ENCODE data around the gene SHPK.

The SHPK gene, protein sequence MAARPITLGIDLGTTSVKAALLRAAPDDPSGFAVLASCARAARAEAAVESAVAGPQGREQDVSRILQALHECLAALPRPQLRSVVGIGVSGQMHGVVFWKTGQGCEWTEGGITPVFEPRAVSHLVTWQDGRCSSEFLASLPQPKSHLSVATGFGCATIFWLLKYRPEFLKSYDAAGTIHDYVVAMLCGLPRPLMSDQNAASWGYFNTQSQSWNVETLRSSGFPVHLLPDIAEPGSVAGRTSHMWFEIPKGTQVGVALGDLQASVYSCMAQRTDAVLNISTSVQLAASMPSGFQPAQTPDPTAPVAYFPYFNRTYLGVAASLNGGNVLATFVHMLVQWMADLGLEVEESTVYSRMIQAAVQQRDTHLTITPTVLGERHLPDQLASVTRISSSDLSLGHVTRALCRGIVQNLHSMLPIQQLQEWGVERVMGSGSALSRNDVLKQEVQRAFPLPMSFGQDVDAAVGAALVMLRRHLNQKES

GRCh38 chr17:3636154-3636907 is at the start of gene SHPK, which contains the start of gene CTNS:
TSS of gene SHPK (minus strand) at chr17:3636250. CDS start at chr17:3636219, 31 bp downstream.
TSS of gene CTNS (plus strand) at chr17:3636760. CDS start at chr17:3640207, 3,447 bp downstream.
- DNase-seq (ENCODE audit: low read depth in 2 of 2) = peak; percentile 90 to 92

DNA sequence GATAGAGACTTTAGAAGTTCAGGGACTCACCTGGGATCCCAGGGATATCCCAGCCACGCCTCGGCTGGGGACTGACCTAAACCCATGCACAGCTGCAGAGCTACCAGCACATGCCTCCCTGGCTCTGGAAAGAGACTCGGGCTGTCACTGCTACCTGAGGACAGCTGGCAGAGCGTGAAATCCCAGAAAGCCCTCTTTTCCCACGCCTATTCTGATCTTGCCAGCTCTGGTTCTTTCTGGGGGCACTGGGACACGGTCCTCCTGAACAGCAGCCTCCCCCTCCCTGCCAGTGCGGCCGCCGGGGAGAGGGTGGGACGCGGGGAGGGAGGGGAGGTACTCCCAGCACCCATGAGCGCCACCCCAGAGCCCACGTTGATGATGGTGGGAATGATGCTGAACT is 49.1 kb upstream of the SHPK start:
- DNase-seq (ENCODE audit: low read depth in 2 of 2) = no peak

GRCh38 chr17:3683054-3683511 is 47.0 kb upstream of the SHPK start:
- DNase-seq (ENCODE audit: low read depth in 2 of 2) = peak in 1 of 2 experiments; percentile 43

- DNase-seq (ENCODE audit: low read depth in 2 of 2) = no peak
Measured at GRCh38 chr17:3682033-3682432, 46.0 kb upstream of the SHPK start.

- DNase-seq (ENCODE audit: low read depth in 2 of 2) = no peak
Measured at GRCh38 chr17:3681565-3681964, 45.5 kb upstream of the SHPK start.

DNA sequence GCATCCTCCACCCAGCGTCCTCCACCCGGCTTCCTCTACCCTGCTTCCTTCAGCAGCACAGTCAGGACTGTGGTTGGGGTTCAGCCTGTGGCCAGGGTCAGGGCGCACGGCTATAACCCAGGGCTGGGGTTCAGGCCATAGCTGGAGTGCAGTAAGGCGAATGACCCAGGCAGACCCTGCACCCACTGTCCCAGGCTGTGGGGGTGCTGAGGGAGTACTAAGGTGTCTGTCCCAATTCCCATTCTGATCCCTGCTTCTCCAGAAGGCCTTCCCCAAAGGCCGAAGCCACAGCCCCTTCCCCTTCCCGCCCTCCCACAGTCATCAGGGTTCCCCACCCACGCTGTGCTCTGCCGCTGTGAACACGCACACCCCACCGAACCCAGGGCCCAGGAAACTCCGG is 45.0 kb upstream of the SHPK start:
- DNase-seq (ENCODE audit: low read depth in 2 of 2) = no peak

DNA sequence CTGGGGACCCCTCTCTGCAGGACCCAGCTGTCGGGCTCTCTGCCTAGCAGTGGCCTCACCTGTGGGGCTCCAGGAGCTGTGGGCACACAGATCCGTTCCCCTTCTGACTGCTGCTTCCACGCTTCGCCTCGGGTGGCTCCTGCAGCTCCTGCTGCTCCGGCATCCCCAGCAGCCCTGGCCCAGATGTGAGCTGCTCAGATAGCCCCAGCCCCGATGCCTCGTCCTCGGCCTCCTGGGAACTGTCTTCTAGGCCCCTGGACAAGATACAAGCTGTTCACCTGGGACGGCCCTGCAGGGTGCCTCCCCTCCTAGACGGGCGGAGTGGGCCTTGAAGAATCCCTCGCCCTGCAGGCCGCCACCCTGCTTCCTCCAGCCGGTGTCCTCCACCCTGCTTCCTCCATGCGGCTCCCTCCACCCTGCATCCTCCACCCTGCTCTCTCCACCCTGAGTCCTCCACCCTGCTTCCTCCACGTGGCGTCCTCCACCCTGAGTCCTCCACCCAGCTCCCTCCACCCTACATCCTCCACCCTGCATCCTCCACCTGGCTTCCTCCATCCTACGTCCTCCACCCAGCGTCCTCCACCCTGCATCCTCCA is 43.6 kb upstream of the SHPK start:
- no peak for DNase-seq (ENCODE audit: low read depth in 2 of 2)

- no peak for DNase-seq (ENCODE audit: low read depth in 2 of 2)
Measured at GRCh38 chr17:3678821-3679530, 42.9 kb upstream of the SHPK start.

GRCh38 chr17:3678095-3678820 is 42.2 kb upstream of the SHPK start:
- DNase-seq (ENCODE audit: low read depth in 2 of 2) = no peak

GRCh38 chr17:3675886-3676285 is 39.8 kb upstream of the SHPK start:
- no peak for DNase-seq (ENCODE audit: low read depth in 2 of 2)

- DNase-seq (ENCODE audit: low read depth in 2 of 2) = no peak
Measured at GRCh38 chr17:3672571-3672970, 36.5 kb upstream of the SHPK start.

DNA sequence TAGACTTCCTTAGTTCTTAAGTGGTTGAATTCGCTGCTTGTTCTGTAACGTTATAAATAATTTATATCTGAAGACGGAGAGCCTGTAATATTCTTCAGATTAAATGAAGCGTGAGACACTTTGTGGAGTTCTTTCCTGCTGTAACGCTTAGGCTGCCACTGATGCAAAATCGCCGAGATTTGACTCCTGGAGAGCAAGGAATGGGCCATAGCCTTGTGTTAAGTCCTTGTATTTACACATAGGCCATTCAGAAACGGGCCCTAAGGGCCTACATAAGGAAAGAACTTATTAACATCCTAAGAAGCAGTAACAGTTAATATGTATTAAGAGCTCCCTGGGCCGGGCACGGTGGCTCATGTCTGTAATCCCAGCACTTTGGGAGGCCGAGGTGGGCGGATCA is 33.5 kb upstream of the SHPK start:
- no peak for DNase-seq (ENCODE audit: low read depth in 2 of 2)

- no peak for DNase-seq (ENCODE audit: low read depth in 2 of 2)
Measured at GRCh38 chr17:3669085-3669347, 33.0 kb upstream of the SHPK start.

DNA sequence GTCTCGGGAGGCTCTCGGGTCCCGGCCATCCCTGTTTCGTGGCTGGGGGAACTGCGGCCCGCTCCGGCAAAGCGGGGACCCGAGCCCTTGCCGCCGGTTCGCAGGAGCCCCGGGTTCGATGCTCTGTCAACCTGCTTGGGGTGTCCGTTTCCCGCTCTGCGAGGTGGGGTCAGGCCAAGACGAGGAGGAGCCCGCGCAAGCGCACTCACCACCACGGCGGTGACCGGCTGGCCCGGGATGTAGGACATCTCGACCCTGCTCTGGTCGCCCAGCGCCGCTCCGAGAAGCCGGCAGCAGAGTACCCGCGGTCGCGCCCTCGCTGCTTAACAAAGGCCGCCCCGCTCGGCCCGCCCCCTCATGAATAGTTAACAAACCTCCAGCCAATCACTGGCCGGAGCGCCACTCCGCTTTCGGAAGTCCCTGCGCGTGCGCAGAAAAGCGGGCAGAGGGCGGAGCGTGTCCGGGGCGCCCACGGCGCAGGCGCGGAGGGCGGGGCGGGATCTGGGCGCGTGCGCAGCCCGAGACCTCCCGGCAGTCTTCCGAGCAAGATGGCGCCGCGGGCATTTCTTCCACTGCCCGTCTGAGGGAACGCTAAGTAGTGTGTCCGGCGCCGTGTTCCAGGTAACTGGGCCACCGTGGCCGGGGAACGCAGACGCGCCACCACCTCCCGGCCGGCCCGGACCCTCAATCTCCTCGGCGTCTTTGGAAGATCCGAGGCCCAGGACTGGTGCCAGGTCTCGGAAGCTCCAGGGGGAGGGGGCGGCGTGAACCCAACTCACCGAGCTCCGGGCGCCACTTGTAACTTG is 32.4 kb upstream of the SHPK start, which contains the start of the genes EMC6 and TAX1BP3:
Gene EMC6, plus strand, starts transcription at position 534 of the 806 bp plus-strand sequence. CDS start 335 bp downstream, outside the sequence.
Gene TAX1BP3, minus strand, starts transcription at position 300 of the 806 bp plus-strand sequence. Its CDS starts 52 bp downstream, at position 248.
- peak; percentile 96 to 98 for DNase-seq (ENCODE audit: low read depth in 2 of 2)

GRCh38 chr17:3667366-3668278 is 31.6 kb upstream of the SHPK start:
- DNase-seq (ENCODE audit: low read depth in 2 of 2) = no peak

GRCh38 chr17:3666516-3666915 is 30.5 kb upstream of the SHPK start:
- no peak for DNase-seq (ENCODE audit: low read depth in 2 of 2)

DNA sequence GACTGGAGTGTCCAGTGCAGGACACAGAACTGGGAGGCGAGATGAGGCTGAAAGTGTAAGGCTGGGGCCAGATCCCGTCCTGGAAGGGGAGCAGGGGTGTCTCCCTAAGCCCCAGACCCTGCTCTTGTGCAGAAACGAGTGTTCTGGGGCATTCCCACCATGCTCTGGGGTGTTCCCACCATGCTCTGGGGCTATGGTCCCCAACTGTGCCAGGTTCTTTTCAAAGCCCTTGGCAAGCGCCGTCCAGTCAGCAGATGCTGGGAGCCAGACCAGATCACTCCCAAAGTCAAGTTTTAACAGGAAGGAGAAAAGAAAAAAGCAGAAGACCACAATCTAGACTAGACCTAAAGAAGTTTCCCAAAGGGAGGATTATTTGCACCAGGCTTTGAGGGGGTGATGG is 29.8 kb upstream of the SHPK start:
- no peak for DNase-seq (ENCODE audit: low read depth in 2 of 2)

- no peak for DNase-seq (ENCODE audit: low read depth in 2 of 2)
Measured at GRCh38 chr17:3663102-3664011, 27.3 kb upstream of the SHPK start.

Measured in stimulated activated CD4-positive, alpha-beta T cell treated with anti-CD3 and anti-CD28 coated beads, Interleukin-12 subunit alpha, Interleukin-12 subunit beta, amount 100 ng/mL, for 24 hours (primary cell).